ENCODE measurements around the gene ALPK3. TPM values are rescaled to one million over a fixed set of nuclear protein-coding genes. Genes with fewer than 3 reads are reported as not detected.

ALPK3 gene
- total RNA-seq, 1 experiment from 2014 or later = 0.15 TPM

DNA sequence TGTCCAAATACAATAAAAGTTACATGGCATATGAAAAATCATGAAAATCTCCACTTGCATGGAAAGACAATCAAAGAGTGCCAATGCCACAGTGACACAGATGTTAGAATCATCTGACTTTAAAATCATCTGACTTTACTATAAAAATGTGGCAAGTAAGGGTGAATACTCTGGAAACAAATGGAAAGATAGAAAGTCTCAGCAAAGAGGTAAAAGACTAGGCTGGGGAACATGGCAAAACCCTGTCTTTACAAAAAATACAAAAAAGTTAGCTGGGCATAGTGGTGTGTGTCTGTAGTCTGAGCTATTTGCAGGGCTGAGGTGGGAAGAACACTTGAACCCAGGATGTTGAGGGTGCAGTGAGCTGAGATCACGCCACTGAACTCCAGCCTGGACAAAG is 29.1 kb downstream of the ALPK3 start:
- DNase-seq (ENCODE audit: low spot score) = no peak

- DNase-seq (ENCODE audit: low spot score) = no peak
These were observed 30.2 kb downstream of the ALPK3 start for GRCh38 chr15:84847382-84847781.

DNA sequence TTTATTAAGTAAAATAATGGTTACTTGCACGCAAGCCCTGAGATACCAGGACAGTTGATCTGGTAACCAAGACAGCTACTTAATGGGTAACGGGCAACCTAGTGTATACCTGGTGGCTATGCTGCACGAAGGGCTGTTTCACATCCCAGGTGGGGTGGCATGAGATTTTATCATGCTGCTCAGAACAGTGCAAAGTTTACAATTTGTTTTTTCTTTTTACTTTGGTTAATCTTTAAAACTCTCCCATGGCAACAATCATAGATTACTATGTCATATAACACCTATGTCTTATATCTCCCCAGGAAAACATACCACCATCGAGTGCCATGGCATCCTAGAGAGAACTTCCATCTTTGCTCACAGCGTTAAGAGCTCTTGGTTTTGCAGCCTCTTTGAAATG is 35.1 kb downstream of the ALPK3 start:
- DNase-seq (ENCODE audit: low spot score) = no peak

- no peak for DNase-seq (ENCODE audit: low spot score)
These were observed 38.0 kb downstream of the ALPK3 start for GRCh38 chr15:84855136-84855535.

DNA sequence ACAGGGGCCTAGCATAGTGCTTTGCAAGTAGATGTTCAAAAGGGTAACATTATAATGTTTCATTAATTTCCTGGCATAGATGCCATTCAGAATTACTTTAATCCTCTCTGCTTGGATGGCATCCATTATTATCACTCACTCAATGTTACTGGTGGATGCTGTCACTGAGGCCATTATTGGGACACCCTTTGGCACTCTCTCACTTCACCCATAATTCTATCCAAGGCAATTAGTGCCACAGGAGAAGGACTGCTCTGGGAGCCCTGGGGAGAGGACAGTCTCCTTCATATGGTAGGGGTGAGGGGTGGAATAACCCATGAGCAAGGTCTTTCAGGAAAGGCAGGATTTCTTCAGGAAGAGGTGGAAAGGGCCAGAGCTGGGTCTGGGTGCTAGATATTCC is 38.6 kb downstream of the ALPK3 start:
- no peak for DNase-seq (ENCODE audit: low spot score)

- no peak for DNase-seq (ENCODE audit: low spot score)
These were observed 39.7 kb downstream of the ALPK3 start for GRCh38 chr15:84856731-84857417.

DNA sequence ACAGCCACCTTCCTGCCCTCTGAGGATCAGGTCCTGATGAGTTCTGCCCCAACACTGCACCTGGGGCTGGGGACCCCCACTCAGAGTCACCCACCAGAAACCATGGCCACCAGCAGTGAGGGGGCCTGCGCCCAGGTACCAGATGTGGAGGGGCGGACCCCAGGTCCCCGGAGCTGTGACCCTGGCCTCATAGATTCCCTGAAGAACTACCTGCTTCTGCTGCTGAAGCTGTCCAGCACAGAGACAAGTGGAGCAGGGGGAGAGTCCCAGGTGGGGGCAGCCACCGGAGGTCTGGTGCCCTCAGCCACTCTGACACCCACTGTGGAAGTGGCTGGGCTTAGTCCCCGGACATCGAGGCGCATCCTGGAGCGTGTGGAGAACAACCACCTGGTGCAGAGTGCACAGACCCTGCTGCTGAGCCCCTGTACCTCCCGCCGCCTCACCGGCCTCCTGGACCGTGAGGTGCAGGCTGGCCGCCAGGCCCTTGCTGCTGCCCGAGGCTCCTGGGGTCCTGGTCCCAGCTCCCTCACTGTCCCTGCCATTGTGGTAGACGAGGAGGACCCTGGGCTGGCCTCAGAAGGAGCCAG is 40.4 kb downstream of the ALPK3 start:
- DNase-seq (ENCODE audit: low spot score) = no peak

DNA sequence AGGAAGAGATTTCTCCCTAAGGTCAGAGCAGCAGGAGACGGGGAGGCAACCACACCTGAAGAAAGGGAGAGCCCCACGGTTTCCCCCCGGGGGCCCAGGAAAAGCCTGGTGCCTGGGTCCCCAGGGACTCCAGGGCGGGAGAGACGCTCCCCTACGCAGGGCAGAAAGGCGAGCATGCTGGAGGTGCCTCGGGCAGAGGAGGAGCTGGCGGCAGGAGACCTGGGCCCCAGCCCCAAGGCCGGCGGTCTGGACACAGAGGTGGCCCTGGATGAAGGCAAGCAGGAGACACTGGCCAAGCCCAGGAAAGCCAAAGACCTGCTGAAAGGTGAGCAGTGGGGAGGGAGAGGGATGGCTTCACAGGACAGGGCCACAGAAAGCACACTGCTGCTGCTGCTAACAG is 41.1 kb downstream of the ALPK3 start:
- DNase-seq (ENCODE audit: low spot score) = no peak

- DNase-seq (ENCODE audit: low spot score) = no peak
These were observed 42.0 kb downstream of the ALPK3 start for GRCh38 chr15:84859144-84859543.

DNA sequence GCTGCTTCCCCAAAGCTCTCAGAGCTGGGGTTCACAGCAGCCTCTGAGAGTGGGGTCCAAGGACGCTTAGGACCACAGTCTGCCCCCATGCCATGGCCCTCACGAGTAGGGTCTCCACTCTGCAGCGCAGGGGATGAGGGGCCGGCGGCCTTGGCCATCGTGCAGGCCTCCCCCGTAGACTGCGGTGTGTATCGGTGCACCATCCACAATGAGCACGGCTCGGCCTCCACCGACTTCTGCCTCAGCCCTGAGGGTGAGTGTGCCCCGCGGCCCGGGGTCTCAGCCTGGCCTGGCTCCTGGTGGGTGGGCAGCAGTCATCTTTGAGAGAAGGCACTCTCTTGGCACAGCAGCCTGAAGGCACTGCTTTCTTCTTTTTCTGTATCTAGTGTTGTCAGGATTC is 42.5 kb downstream of the ALPK3 start:
- DNase-seq (ENCODE audit: low spot score) = no peak

DNA sequence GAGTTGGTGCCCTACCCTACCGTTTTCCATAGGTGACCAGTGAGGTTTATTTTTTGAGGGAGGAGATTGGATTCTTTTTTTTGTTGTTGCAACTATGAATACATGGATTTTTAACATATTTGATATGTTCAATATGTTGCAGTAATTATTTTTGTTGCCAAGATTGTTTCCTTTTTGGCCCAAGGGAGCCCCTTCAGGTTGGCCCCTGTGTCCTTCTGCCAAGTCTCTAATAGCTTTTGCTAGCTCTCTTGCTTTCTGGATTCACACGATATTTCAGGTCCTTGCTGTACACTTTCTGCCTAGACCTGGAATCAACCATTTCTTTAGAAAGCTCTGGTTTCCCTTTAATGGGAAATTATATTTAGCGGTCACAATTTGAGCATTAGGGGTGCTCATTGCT is 44.6 kb downstream of the ALPK3 start:
- no peak for DNase-seq (ENCODE audit: low spot score)

DNA sequence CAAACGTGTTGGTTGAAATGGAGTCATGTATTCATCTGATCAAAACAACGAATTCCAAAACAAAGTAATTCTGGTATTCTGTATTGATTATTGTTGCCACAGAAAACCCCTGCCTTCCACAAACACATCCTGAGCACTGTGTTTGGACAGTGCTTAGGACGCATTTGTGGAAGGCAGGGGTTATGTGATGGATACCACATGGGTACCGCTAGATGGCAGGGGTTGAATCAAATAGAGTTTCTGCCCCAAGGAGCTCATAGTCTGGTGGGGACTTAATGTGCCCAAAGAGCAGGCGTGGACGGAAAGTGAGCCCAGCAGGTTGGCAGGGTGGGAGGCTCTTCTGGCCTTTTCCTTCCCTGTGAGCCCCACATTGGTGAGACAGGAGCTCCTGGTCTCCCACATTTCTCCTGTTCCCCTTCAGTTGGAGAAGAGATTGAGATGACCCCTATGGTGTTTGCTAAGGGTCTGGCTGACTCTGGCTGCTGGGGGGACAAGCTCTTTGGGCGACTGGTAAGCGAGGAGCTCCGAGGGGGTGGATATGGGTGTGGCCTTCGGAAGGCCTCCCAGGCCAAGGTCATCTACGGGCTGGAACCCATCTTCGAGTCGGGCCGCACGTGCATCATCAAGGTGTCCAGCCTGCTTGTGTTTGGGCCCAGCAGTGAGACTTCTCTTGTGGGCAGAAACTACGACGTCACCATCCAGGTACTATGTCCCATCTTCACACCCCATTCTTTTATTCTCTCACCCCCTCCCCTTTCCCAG is 45.2 kb downstream of the ALPK3 start:
- DNase-seq (ENCODE audit: low spot score) = no peak

- DNase-seq (ENCODE audit: low spot score) = no peak
These were observed 46.6 kb downstream of the ALPK3 start for GRCh38 chr15:84863565-84864443.

DNA sequence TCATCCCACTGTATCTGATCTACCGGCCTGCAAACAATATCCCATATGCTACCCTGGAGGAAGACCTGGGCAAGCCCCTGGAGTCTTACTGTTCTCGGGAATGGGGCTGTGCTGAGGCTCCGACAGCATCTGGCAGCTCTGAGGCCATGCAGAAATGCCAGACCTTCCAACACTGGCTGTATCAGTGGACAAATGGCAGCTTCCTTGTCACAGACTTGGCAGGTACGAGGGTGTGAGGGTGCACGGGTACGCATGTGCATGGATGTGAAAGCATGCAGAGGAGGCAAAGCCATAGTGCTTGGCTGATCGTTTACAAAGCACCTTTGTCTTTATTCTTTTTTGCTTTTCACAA is 47.3 kb downstream of the ALPK3 start:
- no peak for DNase-seq (ENCODE audit: low spot score)

DNA sequence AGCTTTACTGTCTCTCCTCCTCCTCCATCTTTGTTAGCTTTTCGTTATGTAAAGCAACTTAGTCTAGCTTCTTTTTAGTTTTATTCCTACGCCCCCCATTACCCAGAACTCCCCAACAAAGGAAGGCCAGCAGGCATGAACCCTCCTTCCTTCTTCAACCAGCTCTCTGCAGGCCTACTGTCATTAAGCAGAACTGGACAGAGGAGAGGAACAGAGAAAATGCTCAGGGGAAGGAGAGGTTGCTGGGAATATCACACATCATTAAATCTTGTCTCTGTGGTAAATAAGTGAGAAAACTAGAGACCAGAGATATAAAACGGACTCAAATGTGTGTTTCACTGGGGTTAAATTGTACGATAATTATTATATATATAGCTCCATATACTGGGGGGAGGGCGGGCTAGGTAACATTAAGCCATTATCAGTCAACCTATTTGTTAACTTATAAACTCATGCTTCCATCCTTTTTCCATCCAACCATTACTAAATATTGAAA is 48.0 kb downstream of the ALPK3 start:
- no peak for DNase-seq (ENCODE audit: low spot score)

GRCh38 chr15:84868037-84868880 is 51.1 kb downstream of the ALPK3 start:
- no peak for DNase-seq (ENCODE audit: low spot score)

DNA sequence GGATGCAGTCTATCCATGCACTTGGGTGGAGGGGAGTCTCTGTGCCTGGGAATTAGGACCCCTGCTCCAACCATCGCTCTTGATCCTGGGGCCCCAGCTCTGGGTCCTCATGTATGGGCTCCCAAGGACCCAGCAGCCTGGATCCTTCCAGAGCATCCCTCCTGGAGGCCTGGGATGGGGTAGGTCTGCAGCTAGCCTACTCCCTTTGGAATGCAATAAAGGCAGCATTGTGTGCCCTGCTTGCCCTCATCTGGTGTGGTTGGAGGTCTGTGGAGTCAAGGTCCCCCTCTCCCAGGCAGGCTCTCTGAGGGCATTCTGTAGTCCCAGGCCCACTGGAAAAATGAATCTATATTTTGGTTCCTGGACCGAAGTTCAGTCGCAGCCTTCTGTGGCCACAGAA is 52.4 kb downstream of the ALPK3 start:
- no peak for DNase-seq (ENCODE audit: low spot score)

GRCh38 chr15:84871428-84871985 is 54.4 kb downstream of the ALPK3 start:
- no peak for DNase-seq (ENCODE audit: low spot score)

DNA sequence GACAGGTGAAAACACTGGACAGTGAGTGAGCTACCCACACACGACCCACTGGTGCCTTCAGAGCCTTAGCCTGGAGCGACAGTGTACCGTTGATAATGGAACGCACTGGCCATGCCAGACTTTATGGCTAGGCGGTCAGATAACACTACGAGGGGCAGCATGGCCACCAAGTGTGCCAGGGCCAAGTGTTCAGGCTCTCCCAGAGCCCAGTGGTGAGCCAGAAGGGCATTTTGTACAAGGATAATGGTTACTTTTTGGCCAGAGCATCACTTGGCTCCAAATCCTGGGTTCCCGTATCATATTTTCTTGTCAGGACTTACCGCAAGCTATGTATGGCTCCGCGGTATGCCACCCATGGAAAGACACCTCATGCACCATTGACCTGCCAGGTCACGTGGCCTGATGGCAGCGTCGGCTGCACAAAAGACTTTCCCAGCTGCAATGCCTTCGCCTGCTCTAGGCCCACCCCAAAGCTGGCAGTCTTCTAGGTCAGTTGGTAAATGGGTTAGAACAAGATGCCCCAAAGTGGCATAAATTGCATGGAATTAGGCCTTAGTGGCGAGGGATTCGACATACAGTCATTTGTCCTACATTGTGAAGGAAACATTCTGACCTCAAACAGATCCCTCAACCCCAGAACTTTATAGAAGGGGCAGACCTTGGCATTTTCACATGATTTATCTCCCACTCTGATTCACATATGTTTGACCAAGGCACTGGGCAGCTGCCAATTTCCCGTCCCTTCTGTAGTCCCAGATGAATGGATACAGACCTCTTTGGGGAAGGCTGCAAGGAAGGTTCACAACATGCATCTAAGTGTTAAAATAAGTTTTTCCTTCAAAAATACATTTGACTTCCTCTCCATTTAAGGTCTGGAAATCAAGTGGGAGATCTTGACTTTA is 55.1 kb downstream of the ALPK3 start:
- DNase-seq (ENCODE audit: low spot score) = no peak

DNA sequence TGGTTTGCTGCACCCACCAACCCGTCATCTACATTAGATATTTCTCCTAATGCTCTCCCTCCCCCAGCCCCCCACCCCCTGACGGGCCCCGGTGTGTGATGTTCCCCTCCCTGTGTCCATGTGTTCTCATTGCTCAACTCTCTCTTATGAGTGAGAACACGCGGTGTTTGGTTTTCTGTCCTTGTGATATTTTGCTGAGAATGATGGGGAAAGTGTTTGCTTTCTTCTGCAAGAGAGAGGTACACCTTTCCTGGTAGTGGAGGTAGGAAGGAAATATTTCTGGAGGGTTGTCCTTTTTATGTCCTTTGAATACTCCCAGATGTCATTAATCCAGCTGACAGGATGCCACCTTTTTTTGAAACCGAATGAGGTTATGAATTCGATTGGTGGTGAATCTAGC is 56.8 kb downstream of the ALPK3 start:
- DNase-seq (ENCODE audit: low spot score) = no peak
